Gastrocnemius medialis (tissue), 4 donors: Measurements from ENCODE around the gene USP7. TPM values are rescaled to one million over a fixed set of nuclear protein-coding genes. Genes with fewer than 3 reads are reported as not detected.

Source experiments
- ATAC-seq, 2 donors: fragments of 150-250 bp; one replicate each; pipeline ENCODE4 v1.9.1; 2016
- DNase-seq, 2 donors: peaks; one replicate each; pipeline ENCODE4 v3.0.0-alpha.2; 2019
- H3K27ac ChIP-seq, 4 donors: fragments of 200-600 bp; sonication (generic); 1 replicate in 1 of 4; 2 replicates in 3 of 4; pipeline ENCODE4 v1.5.1; 2016 to 2018; ENCODE audit warnings: mild to moderate bottlenecking in 2 of 4, moderate library complexity in 1 of 4
- H3K27me3 ChIP-seq, 3 donors: fragments of 200-600 bp; sonication (generic) in 2 of 3; 1 replicate in 1 of 3; 2 replicates in 2 of 3; pipeline versions ENCODE4 v1.5.1 to v1.6.0; 2016 to 2019; ENCODE audit warnings: mild to moderate bottlenecking in 1 of 3, moderate library complexity in 1 of 3
- H3K36me3 ChIP-seq, 2 donors: fragments of 200-600 bp; sonication (generic) in 1 of 2; one replicate each; pipeline ENCODE4 v1.5.1; 2017 to 2018
- H3K4me1 ChIP-seq, 2 donors: fragments of 200-600 bp; sonication (generic) in 1 of 2; one replicate each; pipeline ENCODE4 v1.5.1; 2016 to 2017; ENCODE audit warnings: mild to moderate bottlenecking in 2 of 2
- H3K4me3 ChIP-seq, 4 donors: fragments of 200-600 bp; sonication (generic) in 3 of 4; 1 replicate in 1 of 4; 2 replicates in 3 of 4; pipeline ENCODE4 v1.5.1; 2016 to 2019; ENCODE audit warnings: mild to moderate bottlenecking in 2 of 4
- H3K9me3 ChIP-seq, 3 donors: fragments of 200-600 bp; sonication (generic) in 2 of 3; 1 replicate in 1 of 3; 2 replicates in 2 of 3; pipeline ENCODE4 v1.5.1; 2016 to 2019
- POLR2A ChIP-seq, 2 donors: fragments of 450-650 bp; IDR thresholded peaks; one replicate each; pipeline ENCODE4 v1.6.1; 2017; ENCODE audit warnings: antibody characterized with exemption in 2 of 2, mild to moderate bottlenecking in 2 of 2, moderate library complexity in 2 of 2
- in situ Hi-C, 4 donors: fragments of 200-750 bp; cut with MboI; loops; one replicate each; pipeline versions ENCODE4 v1.15.0 to v1.8.0; 2017; ENCODE audit warnings: low sequenced_read_pairs in 4 of 4
- intact Hi-C: fragments of 100-400 bp; cut with DNase I; formaldehyde crosslinking; loops from one replicate; pipeline ENCODE4 v1.15.1; 2023; ENCODE audit warnings: low total_unique reads
- total RNA-seq, 4 donors: library from RNA; depleted of rRNA; stranded (reverse); fragments of >200 nt; gene quantifications; one replicate each; pipeline versions ENCODE4 v1.1.0 to v1.2.3, GENCODE V29; 2016
- TF ChIP-seq, protein P1 (sequence below), 5 experiments: fragments of 450-650 bp in 3 of 5; fragments of 200-600 bp in 2 of 5; sonication (generic) in 2 of 5; IDR thresholded peaks in 4 of 5; conservative IDR thresholded peaks in 1 of 5; 1 replicate in 4 of 5; 2 replicates in 1 of 5; pipeline ENCODE4 v1.5.1; 2016 to 2019; ENCODE audit warnings: antibody characterized with exemption in 5 of 5, mild to moderate bottlenecking in 3 of 5, moderate library complexity in 3 of 5

USP7 gene
- total RNA-seq, 4 donors from 2014 or later: 79.7 to 99.2 (median 85.6) TPM

DNA sequence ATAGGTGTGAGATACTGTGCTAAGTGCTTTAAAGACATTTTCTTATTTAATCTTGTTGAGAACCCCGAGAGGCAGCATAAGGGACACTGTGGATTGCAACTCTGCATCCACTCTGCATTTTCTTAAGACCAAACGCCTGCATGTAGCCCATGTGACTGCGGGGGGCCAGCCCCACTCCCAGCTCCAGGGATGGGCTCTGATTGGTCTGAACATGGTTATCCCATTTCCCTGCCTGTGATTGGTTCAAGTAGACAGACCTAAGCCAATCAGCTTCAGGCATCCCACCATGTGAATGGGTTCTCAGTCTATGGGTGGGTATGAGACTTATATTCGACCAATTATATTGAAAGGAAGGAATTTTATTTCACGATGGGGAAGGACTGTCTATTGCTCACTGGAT is 33.2 kb upstream of the USP7 start:
- in situ Hi-C loops: no loop called here
- DNase-seq: no peak
- H3K4me1 ChIP-seq: no peaks in the 10 kb centered on the region
- ATAC-seq: no peak
- no peaks in the 10 kb centered on the region for H3K27me3 ChIP-seq
- H3K9me3 ChIP-seq: no peaks in the 10 kb centered on the region
- intact Hi-C loops: no loop called here
- H3K4me3 ChIP-seq: no peak overlapping the region
- TF ChIP-seq, protein P1, sequence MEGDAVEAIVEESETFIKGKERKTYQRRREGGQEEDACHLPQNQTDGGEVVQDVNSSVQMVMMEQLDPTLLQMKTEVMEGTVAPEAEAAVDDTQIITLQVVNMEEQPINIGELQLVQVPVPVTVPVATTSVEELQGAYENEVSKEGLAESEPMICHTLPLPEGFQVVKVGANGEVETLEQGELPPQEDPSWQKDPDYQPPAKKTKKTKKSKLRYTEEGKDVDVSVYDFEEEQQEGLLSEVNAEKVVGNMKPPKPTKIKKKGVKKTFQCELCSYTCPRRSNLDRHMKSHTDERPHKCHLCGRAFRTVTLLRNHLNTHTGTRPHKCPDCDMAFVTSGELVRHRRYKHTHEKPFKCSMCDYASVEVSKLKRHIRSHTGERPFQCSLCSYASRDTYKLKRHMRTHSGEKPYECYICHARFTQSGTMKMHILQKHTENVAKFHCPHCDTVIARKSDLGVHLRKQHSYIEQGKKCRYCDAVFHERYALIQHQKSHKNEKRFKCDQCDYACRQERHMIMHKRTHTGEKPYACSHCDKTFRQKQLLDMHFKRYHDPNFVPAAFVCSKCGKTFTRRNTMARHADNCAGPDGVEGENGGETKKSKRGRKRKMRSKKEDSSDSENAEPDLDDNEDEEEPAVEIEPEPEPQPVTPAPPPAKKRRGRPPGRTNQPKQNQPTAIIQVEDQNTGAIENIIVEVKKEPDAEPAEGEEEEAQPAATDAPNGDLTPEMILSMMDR (IDR thresholded peaks at IDR 0.05 in 4 of 5, conservative IDR thresholded peaks at IDR 0.05 in 1 of 5): no peak
- TF ChIP-seq POLR2A (IDR thresholded peaks at IDR 0.05): no peak
- H3K27ac ChIP-seq: no peak overlapping the region
- H3K36me3 ChIP-seq: no peaks in the 10 kb centered on the region

DNA sequence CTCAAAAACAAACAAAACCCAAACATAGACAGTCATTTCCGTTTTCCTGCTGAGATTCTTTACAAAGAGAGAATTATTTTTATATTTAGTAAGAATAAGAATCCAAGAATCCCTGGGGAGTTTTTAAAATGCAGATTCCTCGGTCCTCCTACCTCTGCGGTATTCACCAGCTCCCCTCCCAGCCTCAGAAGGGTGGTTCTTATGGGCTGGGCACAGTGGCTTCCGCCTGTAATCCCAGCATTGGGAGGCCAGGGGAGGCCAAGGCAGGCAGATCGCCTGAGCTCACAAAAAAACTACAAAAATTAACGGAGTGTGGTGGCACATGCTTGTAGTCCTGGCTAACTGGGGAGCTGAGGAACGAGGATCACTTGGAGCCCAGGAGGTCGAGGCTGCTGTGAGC is 26.7 kb upstream of the USP7 start:
- Histone ChIP-seq H3K27ac (no peak overlapping the region), H3K4me1 (no peaks in the 10 kb centered on the region), H3K4me3 (no peak overlapping the region), H3K27me3 (no peaks in the 10 kb centered on the region), H3K36me3 (no peaks in the 10 kb centered on the region), H3K9me3 (no peaks in the 10 kb centered on the region)
- TF ChIP-seq, protein P1 (IDR thresholded peaks at IDR 0.05 in 4 of 5, conservative IDR thresholded peaks at IDR 0.05 in 1 of 5): no peak
- no peak for TF ChIP-seq POLR2A (IDR thresholded peaks at IDR 0.05)
- in situ Hi-C loops (no loop called here), intact Hi-C loops (no loop called here)
- DNase-seq (no peak), ATAC-seq (no peak)

DNA sequence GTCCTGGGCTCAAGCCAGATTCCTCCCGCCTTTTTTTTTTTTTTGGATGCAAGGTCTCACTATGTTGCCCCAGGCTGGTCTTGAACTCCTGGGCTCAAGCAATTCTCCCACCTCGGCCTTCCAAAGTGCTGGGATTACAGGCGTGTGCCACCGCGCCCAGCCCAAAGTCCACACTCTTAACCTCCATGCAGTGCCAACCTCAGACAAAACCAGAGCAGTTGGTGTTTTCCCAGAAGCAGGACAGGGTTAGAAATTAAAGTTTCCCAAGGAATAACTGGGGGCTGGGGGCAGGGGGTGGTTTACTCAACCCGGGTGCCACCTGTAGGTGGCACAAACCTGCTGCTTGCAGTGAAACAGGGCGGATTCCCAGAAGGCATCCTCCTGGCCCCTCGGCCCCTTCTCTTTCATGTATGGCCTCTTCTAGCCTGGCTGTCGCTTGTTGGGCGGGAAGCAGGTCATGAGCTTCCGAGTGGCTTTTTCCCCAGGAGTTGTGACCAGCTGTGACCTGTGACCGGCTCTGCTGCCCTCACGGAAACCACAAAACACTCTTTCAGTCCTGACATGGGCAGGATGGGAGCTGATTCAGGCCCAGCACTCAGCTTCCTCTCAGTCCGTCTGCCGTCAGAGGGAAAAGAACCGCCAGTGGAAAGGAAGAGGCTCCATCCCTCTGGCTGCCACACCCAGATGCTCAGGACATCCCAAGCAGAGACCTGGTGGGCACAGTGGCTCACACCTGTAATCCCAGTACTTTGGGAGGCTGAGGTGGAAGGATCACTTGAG is 25.6 kb upstream of the USP7 start:
- Histone ChIP-seq H3K9me3 (no peaks in the 10 kb centered on the region), H3K27me3 (no peaks in the 10 kb centered on the region), H3K4me3 (no peak overlapping the region), H3K27ac (no peak overlapping the region), H3K36me3 (no peaks in the 10 kb centered on the region), H3K4me1 (no peaks in the 10 kb centered on the region)
- no peak for TF ChIP-seq POLR2A (IDR thresholded peaks at IDR 0.05)
- TF ChIP-seq, protein P1 (IDR thresholded peaks at IDR 0.05 in 4 of 5, conservative IDR thresholded peaks at IDR 0.05 in 1 of 5): no peak
- ATAC-seq (no peak), DNase-seq (no peak)
- intact Hi-C loops (no loop called here), in situ Hi-C loops (no loop called here)

DNA sequence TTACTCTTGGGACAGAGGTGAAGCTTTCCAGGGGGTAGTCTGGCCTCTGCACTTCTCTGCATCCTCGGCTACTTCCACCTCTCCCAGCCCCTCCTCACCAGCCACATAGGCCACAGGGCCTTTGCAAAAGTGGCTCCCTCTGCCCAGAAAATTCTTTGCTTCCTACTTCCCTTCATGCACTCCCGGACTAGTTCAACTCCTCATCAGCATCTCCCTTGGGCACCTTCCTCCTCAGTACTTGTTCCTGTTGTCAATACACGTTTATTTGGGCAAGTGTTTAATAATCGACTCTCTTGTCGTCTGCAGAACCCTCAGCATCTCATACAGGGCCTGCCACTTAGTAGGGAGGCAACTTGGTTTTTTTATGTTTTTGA is 23.1 kb upstream of the USP7 start:
- TF ChIP-seq POLR2A (IDR thresholded peaks at IDR 0.05): no peak
- TF ChIP-seq, protein P1 (IDR thresholded peaks at IDR 0.05 in 4 of 5, conservative IDR thresholded peaks at IDR 0.05 in 1 of 5): no peak
- Histone ChIP-seq H3K4me3 (no peak overlapping the region), H3K36me3 (no peaks in the 10 kb centered on the region), H3K27me3 (no peaks in the 10 kb centered on the region), H3K9me3 (no peaks in the 10 kb centered on the region), H3K4me1 (no peaks in the 10 kb centered on the region), H3K27ac (no peak overlapping the region)
- in situ Hi-C loops (no loop called here), intact Hi-C loops (no loop called here)
- DNase-seq (no peak), ATAC-seq (no peak)

DNA sequence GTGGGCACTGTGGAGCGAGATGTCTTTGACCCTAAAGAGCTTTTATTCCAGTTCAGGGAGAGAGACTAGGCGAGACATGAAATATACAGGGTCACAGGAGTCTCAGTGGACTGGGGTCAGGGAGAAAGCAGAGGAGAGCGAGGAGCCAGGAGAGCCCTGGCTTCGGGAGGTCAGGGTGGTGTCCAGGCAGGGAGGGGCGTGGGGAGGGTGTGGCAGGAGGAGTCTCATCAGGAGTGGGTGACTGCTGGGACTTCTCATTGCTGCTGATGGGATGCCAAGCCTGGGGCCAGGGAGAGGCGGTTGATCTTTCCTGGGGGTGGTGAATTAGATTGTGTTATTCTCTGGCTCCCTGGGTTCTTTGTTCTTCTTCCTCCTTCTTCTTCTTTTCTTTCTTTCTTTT is 22.4 kb upstream of the USP7 start:
- Histone ChIP-seq H3K27ac (no peak overlapping the region), H3K4me3 (no peak overlapping the region), H3K9me3 (no peaks in the 10 kb centered on the region), H3K27me3 (no peaks in the 10 kb centered on the region), H3K4me1 (no peaks in the 10 kb centered on the region), H3K36me3 (no peaks in the 10 kb centered on the region)
- no peak for TF ChIP-seq POLR2A (IDR thresholded peaks at IDR 0.05)
- TF ChIP-seq, protein P1 (IDR thresholded peaks at IDR 0.05 in 4 of 5, conservative IDR thresholded peaks at IDR 0.05 in 1 of 5): no peak
- intact Hi-C loops (no loop called here), in situ Hi-C loops (no loop called here)
- no peak for DNase-seq
- ATAC-seq: no peak
